Right lobe of liver (tissue), 6 donors: ENCODE results near the gene FAIM2. TPM values are rescaled to one million over a fixed set of nuclear protein-coding genes. Genes with fewer than 3 reads are reported as not detected.
A peak's percentile ranks its signal among the peaks of the same experiment; 100 is the strongest.

Experiments used
- ATAC-seq, 4 donors: fragments of 200-7000 bp; cut with Tn5 transposase; one replicate each; pipeline ENCODE4 v1.9.1; 2020; ENCODE audit warnings: mild to moderate bottlenecking in 4 of 4, moderate library complexity in 4 of 4
- DNase-seq, 3 donors: peaks; one replicate each; pipeline ENCODE4 v3.0.0-alpha.2; 2020
- H3K27ac ChIP-seq, 3 donors: fragments of 200-600 bp; one replicate each; pipeline ENCODE4 v1.8.0; 2022
- H3K27me3 ChIP-seq, 2 donors: fragments of 200-600 bp; one replicate each; pipeline ENCODE4 v1.8.0; 2022
- H3K36me3 ChIP-seq, 4 donors: fragments of 200-600 bp; sonication (generic) in 1 of 4; one replicate each; pipeline versions ENCODE4 v1.5.1 to v1.8.0; 2017 to 2022; ENCODE audit warnings: control low read depth in 1 of 4
- H3K4me1 ChIP-seq, 4 donors: fragments of 200-600 bp; sonication (generic) in 1 of 4; one replicate each; pipeline versions ENCODE4 v1.5.1 to v1.8.0; 2017 to 2022; ENCODE audit warnings: control low read depth in 1 of 4
- H3K4me3 ChIP-seq, 3 donors: fragments of 200-600 bp; one replicate each; pipeline ENCODE4 v1.8.0; 2022
- H3K9me3 ChIP-seq, 4 donors: fragments of 200-600 bp; sonication (generic) in 1 of 4; one replicate each; pipeline versions ENCODE4 v1.5.1 to v1.8.0; 2017 to 2022; ENCODE audit warnings: control low read depth in 1 of 4
- POLR2A ChIP-seq: fragments of 450-650 bp; IDR thresholded peaks from one replicate; pipeline ENCODE4 v1.6.1; 2017; ENCODE audit warnings: antibody characterized with exemption, mild to moderate bottlenecking
- WGBS: methylation state at CpG from one replicate; pipeline ENCODE4 v1.1.6; 2018; ENCODE audit warnings: low coverage, low lambda C conversion rate; ENCODE audit not compliant: insufficient coverage; ENCODE audit errors: missing lambda C conversion rate; 5-methylcytosine and 5-hydroxymethylcytosine counted together
- intact Hi-C, 2 donors: fragments of 100-400 bp; cut with DNase I; formaldehyde crosslinking; loops; one replicate each; pipeline versions ENCODE4 v1.11.2 to v1.14.1; 2022
- total RNA-seq, 6 experiments: library from RNA; depleted of rRNA in 2 of 6; stranded (reverse); fragments of >200 nt in 2 of 6; fragmentation: NEBNext Ultra II Directional in 3 of 6; extraction: Animal tissue kit (Norgen Biotek cat#: 25700) in 3 of 6; gene quantifications; one replicate each; pipeline versions ENCODE4 v1.1.0 to v1.2.4, GENCODE V29; 2016 to 2023
- TF ChIP-seq, protein P1 (sequence below), 4 donors: fragments of 200-600 bp in 3 of 4; fragments of 450-650 bp in 1 of 4; IDR thresholded peaks; one replicate each; pipeline versions ENCODE4 v1.5.1 to v1.8.0; 2016 to 2022; ENCODE audit warnings: antibody characterized with exemption in 4 of 4, mild to moderate bottlenecking in 2 of 4
- donor health status: DM: no; HTN: yes; CAD: no.
- donor health status: DM: no; HTN: no; CAD: no.
- donor health status: DM: no; HTN: no; CAD: no.
- donor health status: DM: no; HTN: yes; CAD: no.
- donor health status: DM: no; HTN: yes; CAD: no.

FAIM2 gene
- total RNA-seq, 6 experiments from 2014 or later, result 0.16 TPM; not detected in 5

DNA sequence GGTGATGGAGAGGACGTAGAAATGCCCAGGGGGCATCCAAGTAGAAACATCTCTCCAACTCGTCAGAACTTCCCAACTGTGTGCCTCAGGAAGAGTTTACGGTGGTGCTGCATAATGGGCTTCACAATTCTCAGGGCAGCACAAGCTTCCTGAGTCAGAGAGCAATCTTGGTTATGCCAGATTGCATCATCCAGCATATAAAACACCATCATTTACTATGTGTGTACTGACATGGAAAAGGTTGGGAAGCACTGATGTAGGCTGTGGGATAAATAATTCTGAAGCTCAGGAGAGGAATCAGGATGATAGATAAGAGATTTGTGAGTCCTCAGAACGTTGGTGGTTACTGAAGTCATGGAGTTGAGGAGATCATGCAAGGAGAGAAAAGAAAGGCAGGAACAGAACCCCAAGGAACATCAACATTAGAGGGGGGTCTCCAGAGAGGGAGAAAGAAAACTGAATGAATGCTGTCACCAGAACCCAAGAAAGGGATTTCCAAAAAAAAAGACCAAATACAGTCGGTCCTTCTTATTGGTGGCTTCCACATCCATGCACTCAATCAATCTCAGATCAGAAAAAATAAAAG, 70.8 kb downstream of the FAIM2 start:
- Histone ChIP-seq H3K9me3 (no peaks in the 10 kb centered on the region), H3K27ac (no peak overlapping the region), H3K4me1 (peaks cover 0 to 6% (median 0%) of the 10 kb centered on the region in 4 donors), H3K27me3 (no peaks in the 10 kb centered on the region), H3K36me3 (no peaks in the 10 kb centered on the region), H3K4me3 (no peak overlapping the region)
- intact Hi-C loops, result no loop called here
- WGBS, result 52% methylated on average over 5 of the region's 5 CpGs
- DNase-seq (no peak), ATAC-seq (no peak)
- TF ChIP-seq, protein P1, sequence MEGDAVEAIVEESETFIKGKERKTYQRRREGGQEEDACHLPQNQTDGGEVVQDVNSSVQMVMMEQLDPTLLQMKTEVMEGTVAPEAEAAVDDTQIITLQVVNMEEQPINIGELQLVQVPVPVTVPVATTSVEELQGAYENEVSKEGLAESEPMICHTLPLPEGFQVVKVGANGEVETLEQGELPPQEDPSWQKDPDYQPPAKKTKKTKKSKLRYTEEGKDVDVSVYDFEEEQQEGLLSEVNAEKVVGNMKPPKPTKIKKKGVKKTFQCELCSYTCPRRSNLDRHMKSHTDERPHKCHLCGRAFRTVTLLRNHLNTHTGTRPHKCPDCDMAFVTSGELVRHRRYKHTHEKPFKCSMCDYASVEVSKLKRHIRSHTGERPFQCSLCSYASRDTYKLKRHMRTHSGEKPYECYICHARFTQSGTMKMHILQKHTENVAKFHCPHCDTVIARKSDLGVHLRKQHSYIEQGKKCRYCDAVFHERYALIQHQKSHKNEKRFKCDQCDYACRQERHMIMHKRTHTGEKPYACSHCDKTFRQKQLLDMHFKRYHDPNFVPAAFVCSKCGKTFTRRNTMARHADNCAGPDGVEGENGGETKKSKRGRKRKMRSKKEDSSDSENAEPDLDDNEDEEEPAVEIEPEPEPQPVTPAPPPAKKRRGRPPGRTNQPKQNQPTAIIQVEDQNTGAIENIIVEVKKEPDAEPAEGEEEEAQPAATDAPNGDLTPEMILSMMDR (IDR thresholded peaks at IDR 0.05), result no peak
- no peak for TF ChIP-seq POLR2A

DNA sequence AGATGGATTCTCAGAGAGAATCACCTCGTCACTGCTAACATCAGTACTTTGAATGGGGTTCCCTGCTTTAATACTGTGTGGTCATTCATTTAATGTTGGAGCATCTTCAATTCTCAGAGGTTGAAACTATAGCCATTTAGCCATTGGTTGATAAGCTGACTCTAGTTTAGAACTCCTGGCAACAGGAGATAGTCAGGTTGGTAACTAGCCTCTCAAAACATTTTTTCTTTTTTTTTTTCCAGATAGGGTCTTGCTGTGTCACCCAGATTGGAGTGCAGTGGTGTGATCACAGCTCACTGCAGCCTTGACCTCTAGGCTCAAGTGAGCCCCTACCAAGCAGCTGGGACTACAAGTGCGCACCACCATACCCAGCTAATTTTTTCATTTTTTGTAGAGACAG, 72.0 kb downstream of the FAIM2 start:
- 94% methylated on average over 2 of the region's 2 CpGs for WGBS
- Histone ChIP-seq H3K36me3 (no peaks in the 10 kb centered on the region), H3K4me3 (no peak overlapping the region), H3K4me1 (peaks cover 0 to 12% (median 0%) of the 10 kb centered on the region in 4 donors), H3K27me3 (no peaks in the 10 kb centered on the region), H3K27ac (no peak overlapping the region), H3K9me3 (no peaks in the 10 kb centered on the region)
- ATAC-seq (no peak), DNase-seq (no peak)
- TF ChIP-seq, protein P1 (IDR thresholded peaks at IDR 0.05), result no peak
- no peak for TF ChIP-seq POLR2A
- intact Hi-C loops, result no loop called here

DNA sequence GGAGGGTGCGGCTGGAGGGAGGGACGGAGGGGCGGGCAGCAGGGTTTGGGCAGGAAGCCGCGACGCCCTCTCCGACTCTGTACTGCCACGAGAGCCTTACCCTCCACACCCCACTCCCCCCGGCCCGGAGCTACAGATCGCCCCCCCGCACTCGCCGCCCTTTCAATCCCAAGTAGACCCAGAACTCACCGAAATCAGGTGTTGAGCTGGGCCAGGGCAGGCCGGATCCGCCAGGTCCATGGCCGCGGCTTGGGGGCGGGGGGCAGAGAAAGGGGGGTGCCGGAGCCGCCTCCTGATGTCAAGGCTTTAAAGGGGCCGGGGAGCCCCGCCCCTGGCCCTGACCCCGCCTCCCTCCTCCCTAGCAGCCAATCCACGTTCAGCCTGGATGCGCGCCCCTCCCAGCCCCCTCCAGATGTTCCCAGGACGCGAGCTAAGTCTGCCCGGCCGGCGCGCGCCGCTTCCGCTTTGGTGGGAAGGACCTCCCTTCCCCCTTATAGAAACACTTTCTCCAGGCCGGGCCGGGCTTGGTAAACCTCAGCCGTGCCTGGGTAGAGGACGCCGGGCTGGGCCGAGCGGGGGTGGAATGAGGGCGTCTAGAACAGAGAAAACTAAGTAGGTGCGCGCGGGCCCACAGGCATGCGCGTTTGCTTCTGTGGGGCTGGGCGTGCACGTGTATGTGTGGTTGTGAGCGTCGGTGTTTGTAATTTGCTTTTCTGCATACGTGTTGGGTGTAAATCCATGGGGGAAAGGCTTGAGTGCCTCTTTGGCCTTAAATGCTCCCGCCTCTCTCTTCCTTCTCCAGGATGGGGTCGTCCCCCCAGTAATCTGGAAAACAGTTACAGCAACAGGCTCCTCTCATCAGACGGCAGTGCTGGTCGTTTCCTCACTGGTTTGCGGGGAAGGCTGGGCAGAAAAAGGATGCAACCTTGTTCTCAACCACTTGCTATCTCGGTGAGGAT, 75.3 kb downstream of the FAIM2 start, which contains the start of gene NCKAP5L:
TSS of gene NCKAP5L (minus strand) at position 281 of the 959 bp plus-strand sequence. CDS start 24,369 bp downstream, outside the sequence.
- Histone ChIP-seq H3K27ac (peak within 1 kb of the TSS in 2 of 3 donors; percentile 73 to 83), H3K27me3 (no peaks in the 10 kb centered on the region), H3K4me3 (peak within 1 kb of the TSS; percentile 76 to 88 (median 80)), H3K36me3 (no peaks in the 10 kb centered on the region), H3K9me3 (no peaks in the 10 kb centered on the region), H3K4me1 (peaks cover 0 to 15% (median 0%) of the 10 kb centered on the region in 4 donors)
- peak; percentile 96 to 97 (median 97) for ATAC-seq
- TF ChIP-seq, protein P1 (IDR thresholded peaks at IDR 0.05), result no peak
- peak; percentile 75 for TF ChIP-seq POLR2A
- intact Hi-C loops, result loop anchor here in 1 of 2 donors (10.0 kb wide), 1 partner anchor 54 kb away; no protein-coding TSS in a partner anchor
- peak; percentile 97 to 98 (median 97) for DNase-seq
- 4% methylated on average over 18 of the region's 61 CpGs for WGBS

DNA sequence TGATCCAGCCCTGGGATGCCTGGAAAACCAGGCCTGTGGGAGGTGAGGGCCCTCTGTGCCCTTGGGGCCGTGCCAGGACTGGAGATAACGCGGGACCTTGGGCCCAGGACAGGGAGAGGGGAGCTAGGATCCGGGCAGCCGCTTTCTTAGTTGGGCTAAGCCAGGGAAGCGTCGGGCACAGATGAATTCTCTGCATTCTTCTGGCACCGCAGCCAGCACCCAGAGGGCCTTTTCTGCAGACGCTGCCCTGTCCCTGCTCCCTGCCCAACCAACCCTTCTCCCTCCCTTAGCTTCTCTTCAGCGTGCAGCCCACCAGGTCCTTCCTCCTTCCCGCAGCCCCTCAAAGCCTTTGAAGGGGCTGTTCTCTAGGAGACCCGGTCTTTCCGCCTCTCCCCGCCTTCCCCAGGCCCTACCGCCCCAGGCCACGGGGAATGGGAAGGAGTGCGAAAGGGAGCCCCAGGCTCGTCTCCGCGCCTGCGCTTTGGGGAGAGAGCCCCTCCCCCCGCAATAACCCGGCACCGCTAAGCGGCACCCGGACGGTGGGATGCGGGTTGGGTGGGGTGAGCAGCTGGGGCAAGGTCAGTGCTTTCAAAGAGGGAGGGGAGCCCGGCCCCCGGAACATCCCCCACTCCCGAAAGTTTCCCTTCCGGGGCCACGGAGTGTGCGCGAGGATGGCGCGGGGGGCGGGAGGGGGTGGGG, 76.2 kb downstream of the FAIM2 start:
- no peak for TF ChIP-seq POLR2A
- TF ChIP-seq, protein P1 (IDR thresholded peaks at IDR 0.05), result no peak
- intact Hi-C loops, result loop anchor here in 1 of 2 donors (10.0 kb wide), 1 partner anchor 53 kb away; no protein-coding TSS in a partner anchor
- Histone ChIP-seq H3K9me3 (no peaks in the 10 kb centered on the region), H3K27me3 (no peaks in the 10 kb centered on the region), H3K27ac (peak overlapping the region in 2 of 3 donors; percentile 73 to 83), H3K36me3 (no peaks in the 10 kb centered on the region), H3K4me1 (peaks cover 0 to 15% (median 0%) of the 10 kb centered on the region in 4 donors), H3K4me3 (peak overlapping the region; percentile 76 to 88 (median 80))
- peak; percentile 64 to 66 (median 66) for ATAC-seq
- DNase-seq, result peak; percentile 72 to 82 (median 80)
- 2% methylated on average over 22 of the region's 38 CpGs for WGBS
